ENCODE data around the gene VAMP8. TPM values are rescaled to one million over a fixed set of nuclear protein-coding genes. Genes with fewer than 3 reads are reported as not detected.
"Not testable (repeated sequence)": the region's sequence is repeated elsewhere in the genome, so short reads cannot be mapped to it uniquely, and the experiment has no call there.

Gene VAMP8
- total RNA-seq, 1 experiment from 2014 or later = not detected

DNA sequence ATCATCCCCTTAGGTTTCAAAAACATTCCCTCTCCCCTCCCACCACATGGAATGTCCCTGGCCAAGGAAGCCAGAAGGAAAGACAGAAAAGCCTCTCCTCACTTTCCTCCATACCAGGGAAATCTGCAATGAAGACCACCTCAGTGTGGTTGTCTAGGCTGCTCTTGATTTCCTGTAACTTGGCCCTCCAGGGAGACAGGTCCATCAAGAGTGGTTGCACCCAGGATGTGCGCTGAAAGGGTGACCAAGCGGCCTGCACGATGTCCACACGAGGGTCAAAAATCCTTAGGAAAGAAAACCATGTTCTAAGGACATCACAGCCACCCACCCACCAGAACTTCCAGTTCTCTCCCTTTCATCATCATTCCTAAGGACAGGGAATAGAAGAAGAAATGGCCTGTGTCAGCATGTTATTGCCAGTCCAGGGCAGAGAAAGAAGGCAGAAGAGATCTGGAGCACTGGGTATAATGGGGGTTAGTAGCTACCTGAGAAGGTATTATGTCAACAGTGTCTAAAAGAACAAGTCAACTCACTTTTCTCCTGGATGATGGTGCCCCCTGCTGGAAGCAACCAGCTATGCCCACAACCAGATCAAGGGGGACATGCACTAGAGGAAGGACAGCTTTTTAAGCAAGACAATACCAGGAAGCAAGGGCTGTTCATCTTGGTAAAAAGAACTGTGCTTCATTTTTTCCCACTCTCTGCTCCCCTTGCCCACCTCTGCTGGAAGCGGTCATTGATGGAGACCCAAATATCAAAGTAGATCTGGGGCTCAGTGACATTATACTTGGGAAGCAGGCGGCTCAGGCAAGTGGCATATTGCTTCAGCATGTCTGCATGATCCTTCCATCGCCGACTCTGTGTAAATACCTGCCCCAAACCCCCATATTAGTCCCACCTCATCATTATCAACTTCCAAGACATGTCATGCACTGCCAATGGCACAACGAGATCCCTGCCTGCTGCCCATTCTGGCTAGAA lies 25.4 kb upstream of the VAMP8 start:
- Histone ChIP-seq H3K4me3 (no peak overlapping the region), H3K27me3 (replicated peaks) (peaks cover 4% of the 10 kb centered on the region; the same call in 1 of the 2 replicates), H3K4me1 (replicated peaks) (peaks cover 10% of the 10 kb centered on the region), H3K9me3 (replicated peaks) (peaks cover 2% of the 10 kb centered on the region; the same call in 1 of the 2 replicates), H3K36me3 (peaks cover 91% of the 10 kb centered on the region), H3K27ac (no peak overlapping the region)
- peak; percentile 75 to 82 for DNase-seq (ENCODE audit: low read depth in 1 of 2, low spot score in 2 of 2)

DNA sequence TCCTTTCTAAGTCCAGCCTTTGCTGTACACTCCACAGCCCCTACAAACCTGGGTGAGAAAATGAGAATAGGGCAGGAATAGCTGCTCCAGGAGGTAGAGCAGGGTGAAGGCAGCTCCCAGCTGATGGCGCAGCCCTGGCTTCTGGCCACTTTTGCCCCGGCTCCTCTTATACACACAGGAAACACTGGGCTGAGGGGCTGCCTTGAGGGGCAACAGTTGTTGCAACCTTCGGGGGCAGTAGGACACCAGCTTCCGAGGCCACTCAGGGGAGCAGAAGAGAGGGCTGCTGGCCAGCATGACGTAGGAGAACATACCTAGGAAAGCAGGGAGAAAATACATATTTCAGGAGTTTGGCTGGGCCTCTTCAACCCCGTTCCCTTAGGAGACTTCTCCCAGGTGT lies 24.2 kb upstream of the VAMP8 start:
- Histone ChIP-seq H3K27ac (no peak overlapping the region), H3K4me1 (replicated peaks) (peaks cover 10% of the 10 kb centered on the region), H3K36me3 (peaks cover 88% of the 10 kb centered on the region), H3K9me3 (replicated peaks) (no peaks in the 10 kb centered on the region; the same call in 1 of the 2 replicates), H3K4me3 (no peak overlapping the region), H3K27me3 (replicated peaks) (no peaks in the 10 kb centered on the region)
- DNase-seq (ENCODE audit: low read depth in 1 of 2, low spot score in 2 of 2) = no peak

DNA sequence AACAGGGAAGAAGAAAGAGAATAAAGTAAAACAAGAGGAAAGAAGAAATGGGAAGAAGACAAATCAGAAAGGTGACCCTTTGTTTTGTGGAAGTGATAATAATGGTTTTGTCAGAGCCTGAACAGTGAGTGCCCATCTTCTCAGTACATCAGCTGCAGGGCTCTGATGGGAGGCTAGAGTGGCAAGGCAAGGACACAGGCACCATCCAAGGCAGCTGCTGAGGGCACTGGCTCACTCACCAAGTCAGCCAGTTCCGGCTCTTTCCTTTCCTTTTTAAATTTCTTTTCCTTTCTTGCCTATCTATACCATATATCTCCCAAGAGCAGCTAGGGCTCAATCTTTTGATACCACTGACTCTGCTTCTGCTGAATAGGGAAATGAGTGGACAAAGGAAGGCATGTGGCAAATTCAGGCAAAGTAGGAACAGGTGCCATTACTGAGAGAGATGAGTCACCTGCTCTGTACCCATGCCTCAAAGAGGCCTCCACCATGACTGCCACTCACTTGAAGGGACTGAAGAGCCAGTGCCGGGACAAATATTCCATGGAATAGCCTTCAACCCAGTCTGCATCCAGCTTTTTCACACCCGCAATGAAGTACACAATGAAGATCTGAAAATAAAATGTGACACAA lies 22.3 kb upstream of the VAMP8 start:
- H3K36me3 ChIP-seq = peaks cover 83% of the 10 kb centered on the region
- no peak overlapping the region for H3K27ac ChIP-seq
- H3K9me3 ChIP-seq (replicated peaks) = no peaks in the 10 kb centered on the region
- H3K27me3 ChIP-seq (replicated peaks) = no peaks in the 10 kb centered on the region
- no peak for DNase-seq (ENCODE audit: low read depth in 1 of 2, low spot score in 2 of 2)
- no peak overlapping the region for H3K4me3 ChIP-seq
- peaks cover 4% of the 10 kb centered on the region; the same call in 1 of the 2 replicates for H3K4me1 ChIP-seq (replicated peaks)

DNA sequence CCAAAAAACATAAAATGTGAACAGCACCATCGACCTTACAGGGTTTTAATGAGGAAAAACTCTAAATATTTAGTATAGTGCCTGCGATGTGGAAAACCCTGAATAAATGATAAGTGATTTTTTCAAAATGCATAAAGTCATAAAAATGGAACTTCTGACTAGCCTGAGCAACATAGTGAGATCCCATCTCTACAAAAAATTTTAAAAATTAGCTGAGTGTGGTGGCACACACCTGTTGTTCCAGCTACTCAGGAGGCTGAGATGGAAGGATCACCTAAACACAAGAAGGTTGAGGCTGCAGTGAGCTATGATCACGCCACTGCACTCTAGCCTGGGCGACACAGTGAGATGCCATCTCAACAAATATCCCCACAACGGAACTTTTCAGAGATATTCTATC lies 20.3 kb upstream of the VAMP8 start:
- no peak overlapping the region for H3K4me3 ChIP-seq
- peaks cover 7% of the 10 kb centered on the region; the same call in 1 of the 2 replicates for H3K4me1 ChIP-seq (replicated peaks)
- no peaks in the 10 kb centered on the region for H3K27me3 ChIP-seq (replicated peaks)
- peaks cover 65% of the 10 kb centered on the region for H3K36me3 ChIP-seq
- no peak overlapping the region for H3K27ac ChIP-seq
- no peak for DNase-seq (ENCODE audit: low read depth in 1 of 2, low spot score in 2 of 2)
- H3K9me3 ChIP-seq (replicated peaks) = no peaks in the 10 kb centered on the region

DNA sequence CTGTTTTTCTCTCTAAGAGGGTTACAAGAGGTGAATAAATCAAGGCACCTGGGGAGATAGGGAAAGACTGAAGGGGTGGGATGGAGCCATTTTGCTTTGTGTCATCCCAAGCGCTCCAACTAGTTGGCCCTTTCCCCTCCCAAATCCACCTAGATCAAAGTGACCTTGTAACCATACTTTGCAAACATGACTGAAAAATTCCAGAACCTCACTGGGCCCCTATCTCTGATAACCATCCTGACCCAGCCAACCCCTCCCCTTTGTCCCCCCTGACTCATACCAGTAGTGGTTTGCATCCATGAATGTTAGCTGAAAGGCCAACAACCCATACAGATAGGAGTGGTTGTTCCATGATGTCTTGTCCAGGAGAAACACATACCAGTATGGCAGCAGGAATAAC lies 19.2 kb upstream of the VAMP8 start:
- Histone ChIP-seq H3K36me3 (peaks cover 55% of the 10 kb centered on the region), H3K9me3 (replicated peaks) (no peaks in the 10 kb centered on the region), H3K27me3 (replicated peaks) (no peaks in the 10 kb centered on the region), H3K27ac (no peak overlapping the region), H3K4me3 (no peak overlapping the region), H3K4me1 (replicated peaks) (peaks cover 7% of the 10 kb centered on the region; the same call in 1 of the 2 replicates)
- no peak for DNase-seq (ENCODE audit: low read depth in 1 of 2, low spot score in 2 of 2)

DNA sequence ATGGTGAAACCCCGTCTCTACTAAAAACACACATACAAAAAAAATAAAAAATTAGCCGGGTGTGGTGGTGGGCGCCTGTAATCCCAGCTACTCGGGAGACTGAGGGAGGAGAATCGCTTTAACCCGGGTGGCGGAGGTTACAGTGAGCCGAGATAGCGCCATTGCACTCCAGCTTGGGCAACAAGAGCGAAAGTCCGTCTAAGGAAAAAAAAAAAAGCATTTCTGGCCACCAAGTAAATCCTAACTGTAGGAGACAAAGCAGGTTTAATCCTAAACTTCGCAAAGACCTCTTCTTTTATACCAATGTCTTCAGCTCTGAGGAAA lies 17.0 kb upstream of the VAMP8 start:
- not testable (repeated sequence) for H3K9me3 ChIP-seq (replicated peaks); DNase-seq (ENCODE audit: low read depth in 1 of 2, low spot score in 2 of 2); H3K4me1 ChIP-seq (replicated peaks); H3K27me3 ChIP-seq (replicated peaks); H3K27ac ChIP-seq
- peaks cover 37% of the 10 kb centered on the region for H3K36me3 ChIP-seq
- H3K4me3 ChIP-seq = peak overlapping the region; percentile 59

DNA sequence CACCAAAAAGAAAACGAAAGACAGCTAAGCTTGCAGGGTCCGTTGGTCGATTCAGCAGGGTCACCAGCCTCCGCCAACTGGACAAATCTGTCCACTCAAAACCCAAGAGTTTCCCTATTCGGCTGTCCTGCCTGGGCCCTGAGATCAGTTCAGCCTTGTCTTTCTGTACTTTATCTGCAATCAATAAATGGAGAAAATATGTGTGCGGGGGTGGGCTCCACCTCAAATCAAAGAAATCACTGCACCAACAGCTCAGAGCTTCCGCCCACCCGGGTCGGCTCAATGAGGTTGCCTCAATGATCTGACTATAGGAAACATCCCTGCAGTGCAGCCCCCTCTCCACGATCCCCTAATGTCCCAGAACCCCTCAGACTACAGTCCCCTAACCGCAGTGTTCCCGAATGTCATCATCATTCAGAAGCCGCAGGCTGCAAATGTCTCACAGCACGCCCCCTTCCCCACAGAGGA lies 16.5 kb upstream of the VAMP8 start:
- Histone ChIP-seq H3K27ac (no peak overlapping the region), H3K4me1 (replicated peaks) (peaks cover 7% of the 10 kb centered on the region; the same call in 1 of the 2 replicates), H3K9me3 (replicated peaks) (no peaks in the 10 kb centered on the region), H3K4me3 (peak overlapping the region; percentile 59), H3K36me3 (peaks cover 34% of the 10 kb centered on the region), H3K27me3 (replicated peaks) (no peaks in the 10 kb centered on the region)
- no peak for DNase-seq (ENCODE audit: low read depth in 1 of 2, low spot score in 2 of 2)

DNA sequence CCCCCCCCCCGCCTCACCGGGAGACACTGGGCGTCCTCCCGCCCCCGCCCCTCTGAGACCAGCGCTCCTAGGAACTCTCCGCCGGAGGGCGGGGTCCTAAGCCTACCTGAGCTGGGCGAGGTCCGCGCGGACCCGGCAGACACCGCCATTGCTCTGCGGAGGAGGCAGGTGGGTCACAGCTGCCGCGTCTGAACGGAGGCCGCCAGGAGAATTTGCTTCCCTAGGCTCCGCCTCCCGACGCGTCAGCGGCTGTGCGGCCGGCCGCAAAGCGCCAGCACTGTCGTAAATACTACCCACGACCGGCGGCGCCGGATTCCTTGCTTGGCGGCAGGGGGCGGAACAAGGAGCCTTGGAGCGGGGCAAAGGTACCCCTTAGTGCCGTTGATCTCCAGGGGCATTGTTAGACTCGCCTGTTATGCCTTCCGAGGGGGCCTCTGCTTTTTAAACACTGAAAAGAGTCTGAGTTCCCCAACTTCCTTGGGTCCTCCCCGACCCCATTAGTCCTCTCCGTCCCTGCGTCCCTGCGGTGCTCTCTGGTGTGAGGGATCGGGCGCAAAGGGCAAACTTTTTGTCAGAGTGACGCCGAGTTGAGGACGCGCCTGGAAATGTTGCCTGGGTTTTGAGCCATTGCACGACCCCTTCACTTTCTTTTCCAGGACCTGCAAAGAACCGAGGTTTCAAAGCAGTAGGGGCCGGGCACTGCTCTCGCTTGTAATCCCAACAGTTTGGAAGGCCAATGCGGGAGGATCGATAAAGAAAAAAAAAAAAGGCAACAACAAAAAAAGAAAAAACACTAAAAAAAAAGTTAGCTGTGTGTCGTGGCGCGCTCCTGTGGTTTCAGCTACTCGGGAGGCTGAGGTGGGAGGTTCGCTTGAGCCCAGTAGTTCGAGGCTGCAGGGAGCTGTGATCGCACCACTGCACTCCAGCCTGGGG lies 15.8 kb upstream of the VAMP8 start, which contains the start of gene GGCX:
TSS of gene GGCX (minus strand) at position 214 of the 933 bp plus-strand sequence. CDS start at position 149, 65 bp downstream.
- Histone ChIP-seq H3K27me3 (replicated peaks) (no peaks in the 10 kb centered on the region), H3K9me3 (replicated peaks) (no peaks in the 10 kb centered on the region), H3K4me1 (replicated peaks) (peaks cover 7% of the 10 kb centered on the region; the same call in 1 of the 2 replicates), H3K36me3 (peaks cover 27% of the 10 kb centered on the region), H3K4me3 (peak within 1 kb of the TSS; percentile 59), H3K27ac (peak within 1 kb of the TSS; percentile 65)
- DNase-seq (ENCODE audit: low read depth in 1 of 2, low spot score in 2 of 2) = peak; percentile 91 to 95

DNA sequence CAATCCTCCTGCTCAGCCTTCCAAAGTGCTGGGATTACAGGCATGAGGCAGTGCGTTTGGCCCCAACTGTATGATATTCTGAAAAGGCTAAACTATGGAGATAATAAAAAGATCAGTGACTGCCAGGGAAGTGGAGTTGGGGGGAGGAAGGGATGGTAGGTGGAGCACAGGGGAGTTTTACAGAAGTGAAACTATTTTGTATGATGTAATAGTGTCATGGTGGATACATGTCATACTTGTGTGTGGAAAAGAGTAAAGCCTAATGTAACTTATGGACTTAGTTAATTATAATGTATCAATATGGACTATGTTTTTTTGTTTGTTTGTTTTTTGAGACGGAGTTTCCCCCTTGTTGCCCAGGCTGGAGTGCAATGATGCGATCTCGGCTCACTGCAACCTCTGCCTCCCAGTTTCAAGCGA lies 13.2 kb upstream of the VAMP8 start:
- no peaks in the 10 kb centered on the region for H3K9me3 ChIP-seq (replicated peaks)
- DNase-seq (ENCODE audit: low read depth in 1 of 2, low spot score in 2 of 2) = no peak
- no peaks in the 10 kb centered on the region for H3K27me3 ChIP-seq (replicated peaks)
- H3K27ac ChIP-seq = no peak overlapping the region
- H3K4me1 ChIP-seq (replicated peaks) = peaks cover 7% of the 10 kb centered on the region; the same call in 1 of the 2 replicates
- H3K36me3 ChIP-seq = peaks cover 8% of the 10 kb centered on the region
- H3K4me3 ChIP-seq = no peak overlapping the region

DNA sequence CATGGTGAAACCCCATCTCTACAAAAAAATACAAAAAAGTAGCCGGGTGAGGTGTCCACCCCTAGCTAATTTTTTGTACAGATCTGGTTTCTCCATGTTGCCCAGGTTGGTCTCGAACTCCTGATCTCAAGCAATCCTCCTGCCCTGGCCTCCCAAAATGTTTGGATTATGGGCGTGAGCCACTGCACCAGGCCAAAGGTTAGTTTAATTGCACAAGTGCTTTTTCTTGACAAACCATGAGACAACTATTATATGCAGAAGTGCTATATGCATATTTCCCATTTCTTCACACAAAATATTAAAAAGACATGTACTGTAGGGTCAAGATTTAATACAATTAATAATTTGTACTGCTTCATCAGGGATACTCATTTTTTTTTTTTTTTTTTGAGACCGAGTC lies 11.1 kb upstream of the VAMP8 start:
- H3K4me3 ChIP-seq = no peak overlapping the region

DNA sequence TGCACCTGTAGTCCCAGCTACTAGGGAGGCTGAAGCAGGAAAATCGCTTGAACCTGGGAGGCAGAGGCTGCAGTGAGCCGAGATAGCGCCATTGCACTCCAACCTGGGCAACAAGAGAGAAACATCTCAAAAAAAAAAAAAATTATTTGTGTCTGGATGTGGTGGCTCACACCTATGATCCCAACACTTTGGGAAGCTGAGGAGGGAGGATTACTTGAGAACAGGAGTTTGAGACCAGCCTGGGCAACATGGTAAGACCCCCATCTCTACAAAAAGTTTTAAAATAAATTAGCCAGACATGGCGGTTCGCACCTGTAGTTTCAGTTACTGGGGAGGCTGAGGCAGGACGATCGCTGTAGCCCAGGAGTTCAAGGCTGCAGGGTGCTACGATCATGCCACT lies 1.6 kb upstream of the VAMP8 start:
- DNase-seq (ENCODE audit: low read depth in 1 of 2, low spot score in 2 of 2) = no peak
- Histone ChIP-seq H3K4me1 (replicated peaks) (peaks cover 5% of the 10 kb centered on the region; the same call in 1 of the 2 replicates), H3K27ac (no peak overlapping the region), H3K9me3 (replicated peaks) (no peaks in the 10 kb centered on the region), H3K36me3 (no peaks in the 10 kb centered on the region), H3K4me3 (no peak overlapping the region), H3K27me3 (replicated peaks) (peaks cover 10% of the 10 kb centered on the region)

More for the DNA sequence above, 11.1 kb upstream of the VAMP8 start:
- no peak for DNase-seq (ENCODE audit: low read depth in 1 of 2, low spot score in 2 of 2)
- Histone ChIP-seq H3K9me3 (replicated peaks) (no peaks in the 10 kb centered on the region), H3K36me3 (0 out of 2 replicates have a peak, but pooled peaks cover 2% of the 10 kb centered on the region), H3K4me1 (replicated peaks) (no peaks in the 10 kb centered on the region), H3K27me3 (replicated peaks) (peaks cover 5% of the 10 kb centered on the region), H3K27ac (no peak overlapping the region)

DNA sequence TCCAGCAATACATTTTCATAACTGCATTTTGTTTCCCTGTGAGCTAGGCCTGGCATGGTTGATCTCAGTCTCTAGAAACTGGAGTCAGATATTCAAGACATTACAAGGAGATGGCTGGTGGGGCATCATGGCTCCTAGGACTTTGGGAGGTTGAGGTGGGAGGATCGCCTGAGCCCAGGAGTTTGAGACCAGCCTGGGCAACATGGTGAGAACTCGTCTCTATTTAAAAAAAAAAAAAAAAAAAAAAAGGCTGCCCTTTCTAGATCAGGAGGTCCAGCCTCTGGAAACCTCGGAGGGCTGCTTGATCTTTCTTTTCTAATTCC lies 362 bp upstream of the VAMP8 start:
- Histone ChIP-seq H3K27me3 (replicated peaks) (peaks cover 7% of the 10 kb centered on the region), H3K9me3 (replicated peaks) (no peaks in the 10 kb centered on the region), H3K4me3 (no peak overlapping the region), H3K4me1 (replicated peaks) (peaks cover 5% of the 10 kb centered on the region; the same call in 1 of the 2 replicates), H3K27ac (no peak overlapping the region), H3K36me3 (no peaks in the 10 kb centered on the region)
- no peak for DNase-seq (ENCODE audit: low read depth in 1 of 2, low spot score in 2 of 2)

Measured in SJSA1 (cell line).